H9 (cell line): Measurements from ENCODE around the gene HFE. TPM values are rescaled to one million over a fixed set of nuclear protein-coding genes. Genes with fewer than 3 reads are reported as not detected.

Experiments
- DNase-seq: peaks from one replicate; pipeline ENCODE4 v3.0.0-alpha.2; 2017
- H2AFZ ChIP-seq: one replicate; pipeline ENCODE4 v1.6.1; 2013; ENCODE audit warnings: mild to moderate bottlenecking, low read length, control low read depth, moderate library complexity
- H2AK5ac ChIP-seq: 2 replicates; pipeline ENCODE4 v1.6.1; 2013; ENCODE audit warnings: low read length, control low read depth, mixed read lengths; ENCODE audit not compliant: insufficient read length
- H2BK120ac ChIP-seq: one replicate; pipeline ENCODE4 v1.6.1; 2013; ENCODE audit warnings: low read depth, mild to moderate bottlenecking, low read length, control low read depth, inconsistent platforms; ENCODE audit not compliant: poor library complexity, severe bottlenecking
- H2BK12ac ChIP-seq: 2 replicates; pipeline ENCODE4 v1.6.1; 2013; ENCODE audit warnings: low read length, control low read depth, mixed read lengths, low read depth; ENCODE audit not compliant: insufficient read length
- H2BK15ac ChIP-seq: 2 replicates; pipeline ENCODE4 v1.6.1; 2013; ENCODE audit warnings: low read depth, low read length, control low read depth
- H2BK20ac ChIP-seq: one replicate; pipeline ENCODE4 v1.6.1; 2013; ENCODE audit warnings: low read depth, mild to moderate bottlenecking, low read length, control low read depth, inconsistent platforms; ENCODE audit not compliant: poor library complexity, severe bottlenecking
- H2BK5ac ChIP-seq: 2 replicates; pipeline ENCODE4 v1.6.1; 2013; ENCODE audit warnings: low read length, control low read depth, mixed read lengths; ENCODE audit not compliant: insufficient read length
- H3K14ac ChIP-seq: 2 replicates; pipeline ENCODE4 v1.6.1; 2013; ENCODE audit warnings: low read length, control low read depth; ENCODE audit not compliant: insufficient read depth
- H3K18ac ChIP-seq: 2 replicates; pipeline ENCODE4 v1.6.1; 2013; ENCODE audit warnings: low read depth, mild to moderate bottlenecking, mixed read lengths, low read length, control low read depth; ENCODE audit not compliant: insufficient read length
- H3K23ac ChIP-seq: 2 replicates; pipeline ENCODE4 v1.6.1; 2013; ENCODE audit warnings: low read length, control low read depth, mixed read lengths, low read depth; ENCODE audit not compliant: insufficient read length
- H3K23me2 ChIP-seq: 2 replicates; pipeline ENCODE4 v1.6.1; 2013; ENCODE audit warnings: low read depth, mild to moderate bottlenecking, mixed read lengths, low read length, control low read depth; ENCODE audit not compliant: insufficient read length, poor library complexity, severe bottlenecking
- H3K27ac ChIP-seq: 2 replicates; pipeline ENCODE4 v1.5.1; 2013; ENCODE audit warnings: low read length, control low read depth, mixed read lengths, low read depth; ENCODE audit not compliant: insufficient read length
- H3K27me3 ChIP-seq: 2 replicates; pipeline ENCODE4 v1.6.1; 2013; ENCODE audit warnings: low read length, control low read depth, inconsistent platforms; ENCODE audit not compliant: insufficient read depth
- H3K4ac ChIP-seq: 2 replicates; pipeline ENCODE4 v1.6.1; 2013; ENCODE audit warnings: low read depth, mild to moderate bottlenecking, control low read depth, inconsistent platforms, low read length, moderate library complexity
- H3K4me1 ChIP-seq: 2 replicates; pipeline ENCODE4 v1.6.1; 2013; ENCODE audit warnings: low read length, control low read depth, inconsistent platforms; ENCODE audit not compliant: insufficient read depth
- H3K4me2 ChIP-seq: 2 replicates; pipeline ENCODE4 v1.6.1; 2013; ENCODE audit warnings: low read length, control low read depth, mixed read lengths; ENCODE audit not compliant: insufficient read length, insufficient read depth
- H3K56ac ChIP-seq: 2 replicates; pipeline ENCODE4 v1.6.1; 2013; ENCODE audit warnings: low read depth, mild to moderate bottlenecking, mixed read lengths, low read length, control low read depth; ENCODE audit not compliant: insufficient read length
- H3K79me1 ChIP-seq: 2 replicates; pipeline ENCODE4 v1.6.1; 2013; ENCODE audit warnings: low read depth, mild to moderate bottlenecking, moderate library complexity, low read length, control low read depth, inconsistent platforms; ENCODE audit not compliant: insufficient read depth, poor library complexity, severe bottlenecking
- H3K79me2 ChIP-seq: 2 replicates; pipeline ENCODE4 v1.6.1; 2013; ENCODE audit warnings: low read length, control low read depth, inconsistent platforms; ENCODE audit not compliant: insufficient read depth
- H3K9ac ChIP-seq: 2 replicates; pipeline ENCODE4 v1.6.1; 2013; ENCODE audit warnings: low read length, control low read depth, mixed read lengths; ENCODE audit not compliant: insufficient read length; ENCODE audit errors: extremely low read depth
- H3K9me3 ChIP-seq: one replicate; pipeline ENCODE4 v1.6.1; 2013; ENCODE audit warnings: low read depth, low read length, inconsistent platforms; ENCODE audit not compliant: control insufficient read depth
- H3T11ph ChIP-seq: one replicate; pipeline ENCODE4 v1.6.1; 2013; ENCODE audit warnings: mild to moderate bottlenecking, low read length, control low read depth, inconsistent platforms
- H4K20me1 ChIP-seq: one replicate; pipeline ENCODE4 v1.6.1; 2013; ENCODE audit not compliant: control insufficient read depth, insufficient read length, insufficient read depth
- H4K5ac ChIP-seq: 2 replicates; pipeline ENCODE4 v1.6.1; 2013; ENCODE audit warnings: low read depth, mild to moderate bottlenecking, mixed read lengths, low read length, control low read depth; ENCODE audit not compliant: insufficient read length
- H4K8ac ChIP-seq: replicated peaks from 2 replicates; pipeline ENCODE4 v1.6.1; 2013; ENCODE audit warnings: low read length, control low read depth, mixed read lengths, low read depth; ENCODE audit not compliant: insufficient read length
- H4K91ac ChIP-seq: 2 replicates; pipeline ENCODE4 v1.6.1; 2013; ENCODE audit warnings: low read depth, mild to moderate bottlenecking, moderate library complexity, mixed read lengths, low read length, control low read depth; ENCODE audit not compliant: insufficient read length
- H3K27ac Mint-ChIP-seq, 3 experiments: 2 replicates in 2 of 3; 3 replicates in 1 of 3; pipeline ENCODE4 v1.8.0; 2020 to 2021; ENCODE audit warnings: mixed read lengths in 3 of 3, mild to moderate bottlenecking in 1 of 3, moderate library complexity in 1 of 3
- H3K27me3 Mint-ChIP-seq: 2 replicates; pipeline ENCODE4 v1.8.0; 2021; ENCODE audit warnings: low read depth, mild to moderate bottlenecking, moderate library complexity, mixed read lengths
- H3K36me3 Mint-ChIP-seq, 3 experiments: 2 replicates in 2 of 3; 3 replicates in 1 of 3; pipeline ENCODE4 v1.8.0; 2020 to 2021; ENCODE audit warnings: low read depth in 3 of 3, mixed read lengths in 3 of 3; ENCODE audit not compliant: insufficient read depth in 1 of 3
- H3K4me1 Mint-ChIP-seq, 2 experiments: 2 replicates each; pipeline ENCODE4 v1.8.0; 2020; ENCODE audit warnings: mixed read lengths in 2 of 2
- H3K4me3 Mint-ChIP-seq, 2 experiments: 2 replicates in 1 of 2; 3 replicates in 1 of 2; pipeline ENCODE4 v1.8.0; 2020 to 2021; ENCODE audit warnings: mild to moderate bottlenecking in 2 of 2, mixed read lengths in 2 of 2, moderate library complexity in 1 of 2
- H3K9me3 Mint-ChIP-seq, 2 experiments: 2 replicates in 1 of 2; 3 replicates in 1 of 2; pipeline ENCODE4 v1.8.0; 2020; ENCODE audit warnings: mild to moderate bottlenecking in 2 of 2, mixed read lengths in 2 of 2, moderate library complexity in 1 of 2
- WGBS: extraction: QIAGEN DNeasy Blood & Tissue Kit; methylation state at CpG from one replicate; pipeline ENCODE4 v1.1.7; 2013; ENCODE audit warnings: missing lambda C conversion rate, low lambda C conversion rate, mixed read lengths; ENCODE audit not compliant: insufficient read length; ENCODE audit errors: extremely low coverage; 5-methylcytosine and 5-hydroxymethylcytosine counted together
- total RNA-seq: library from RNA; stranded (reverse); gene quantifications from 2 replicates; pipeline ENCODE4 v1.2.1, GENCODE V29; 2021
- TF ChIP-seq, protein P1 (sequence below): fragments of 200-600 bp; sonication (generic); conservative IDR thresholded peaks from 3 replicates; pipeline ENCODE4 v1.8.0; 2021; ENCODE audit warnings: antibody characterized with exemption, mild to moderate bottlenecking

Gene HFE
- total RNA-seq, 1 experiment from 2014 or later: 0.98 TPM

DNA sequence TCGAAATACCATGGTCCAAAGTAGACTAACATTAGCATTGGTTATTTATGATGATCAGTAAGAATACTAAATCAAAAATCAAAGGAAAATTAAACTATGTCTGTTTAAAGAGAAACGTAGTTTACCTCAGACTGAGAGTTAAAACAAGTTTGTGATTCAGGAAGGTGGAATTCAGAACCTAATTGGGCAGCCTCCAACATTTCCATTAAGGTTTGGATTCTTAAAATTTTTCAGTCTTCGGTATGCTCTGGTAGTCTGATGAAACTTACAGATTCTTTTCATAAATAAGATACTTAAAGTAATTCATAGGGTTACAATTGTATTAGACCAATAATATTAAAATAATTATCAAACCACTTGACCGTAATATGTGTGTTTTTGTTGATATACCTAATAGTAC is 18.6 kb downstream of the HFE start:
- Histone ChIP-seq H3K23ac (no peak overlapping the region), H4K8ac (no peak overlapping the region), H3K4ac (no peak overlapping the region), H3K56ac (no peak overlapping the region), H2AK5ac (no peak overlapping the region), H3T11ph (no peak overlapping the region), H2BK120ac (no peak overlapping the region), H3K9ac (no peak overlapping the region), H3K9me3 (no peaks in the 10 kb centered on the region), H3K27ac (no peak overlapping the region), H3K18ac (no peak overlapping the region), H2BK5ac (no peak overlapping the region), H4K5ac (no peak overlapping the region), H2AFZ (no peak overlapping the region), H3K14ac (no peak overlapping the region), H3K4me2 (no peak overlapping the region), H4K20me1 (no peaks in the 10 kb centered on the region), H3K23me2 (peaks cover 5% of the 10 kb centered on the region), H3K79me1 (no peaks in the 10 kb centered on the region), H3K4me1 (no peaks in the 10 kb centered on the region), H3K27me3 (no peaks in the 10 kb centered on the region), H3K79me2 (no peaks in the 10 kb centered on the region), H2BK12ac (no peak overlapping the region), H2BK20ac (no peak overlapping the region), H4K91ac (no peak overlapping the region), H2BK15ac (no peak overlapping the region)
- Mint-ChIP-seq H3K27me3 (peaks cover 2% of the 10 kb centered on the region; the same call in 1 of the 2 replicates), H3K9me3 (peaks cover 17% of the 10 kb centered on the region in 2 experiments), H3K36me3 (peaks cover 9 to 19% (median 19%) of the 10 kb centered on the region in 3 experiments; a peak in 6 of 7 replicates), H3K4me1 (peaks cover 15 to 16% of the 10 kb centered on the region in 2 experiments), H3K4me3 (no peak overlapping the region), H3K27ac (no peak overlapping the region)
- DNase-seq: no peak
- TF ChIP-seq, protein P1, sequence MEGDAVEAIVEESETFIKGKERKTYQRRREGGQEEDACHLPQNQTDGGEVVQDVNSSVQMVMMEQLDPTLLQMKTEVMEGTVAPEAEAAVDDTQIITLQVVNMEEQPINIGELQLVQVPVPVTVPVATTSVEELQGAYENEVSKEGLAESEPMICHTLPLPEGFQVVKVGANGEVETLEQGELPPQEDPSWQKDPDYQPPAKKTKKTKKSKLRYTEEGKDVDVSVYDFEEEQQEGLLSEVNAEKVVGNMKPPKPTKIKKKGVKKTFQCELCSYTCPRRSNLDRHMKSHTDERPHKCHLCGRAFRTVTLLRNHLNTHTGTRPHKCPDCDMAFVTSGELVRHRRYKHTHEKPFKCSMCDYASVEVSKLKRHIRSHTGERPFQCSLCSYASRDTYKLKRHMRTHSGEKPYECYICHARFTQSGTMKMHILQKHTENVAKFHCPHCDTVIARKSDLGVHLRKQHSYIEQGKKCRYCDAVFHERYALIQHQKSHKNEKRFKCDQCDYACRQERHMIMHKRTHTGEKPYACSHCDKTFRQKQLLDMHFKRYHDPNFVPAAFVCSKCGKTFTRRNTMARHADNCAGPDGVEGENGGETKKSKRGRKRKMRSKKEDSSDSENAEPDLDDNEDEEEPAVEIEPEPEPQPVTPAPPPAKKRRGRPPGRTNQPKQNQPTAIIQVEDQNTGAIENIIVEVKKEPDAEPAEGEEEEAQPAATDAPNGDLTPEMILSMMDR: no peak
- no CpG with 5 or more reads among the region's 4 CpGs for WGBS
